Cardiac muscle cell (in vitro differentiated cells and primary cell): Measurements from ENCODE around the gene SMIM22. TPM values are rescaled to one million over a fixed set of nuclear protein-coding genes. Genes with fewer than 3 reads are reported as not detected.

Experiments used
- DNase-seq, 2 donors: peaks; one replicate each; pipeline versions ENCODE4 v3.0.0 to v3.0.0-alpha.2; 2010 to 2017; ENCODE audit warnings: low read depth in 1 of 2, low spot score in 1 of 2
- H3K27ac ChIP-seq: fragments of 200-600 bp; sonication (generic); 2 replicates; pipeline ENCODE4 v1.5.1; 2016
- H3K27me3 ChIP-seq: fragments of 200-600 bp; sonication (generic); 2 replicates; pipeline ENCODE4 v1.6.0; 2016; ENCODE audit warnings: control low read depth
- H3K36me3 ChIP-seq: fragments of 200-600 bp; sonication (generic); 2 replicates; pipeline ENCODE4 v1.5.1; 2016; ENCODE audit warnings: control low read depth
- H3K4me1 ChIP-seq: fragments of 200-600 bp; sonication (generic); 2 replicates; pipeline ENCODE4 v1.8.1; 2017; ENCODE audit warnings: low read depth, mild to moderate bottlenecking, mixed run types
- H3K4me3 ChIP-seq: fragments of 200-600 bp; sonication (generic); 2 replicates; pipeline ENCODE4 v1.5.1; 2016; ENCODE audit warnings: mild to moderate bottlenecking
- H3K9me3 ChIP-seq: fragments of 200-600 bp; sonication (generic); 2 replicates; pipeline ENCODE4 v1.5.1; 2017; ENCODE audit warnings: low read depth, mild to moderate bottlenecking, control low read depth
- polyA plus RNA-seq: library from polyadenylated mRNA; unstranded; fragments of >200 nt; fragmentation: Nextera tagmentation; extraction: Ambion mirVana; gene quantifications from 2 replicates; pipeline ENCODE4 v1.2.1, GENCODE V29; 2016
- total RNA-seq: library from RNA; depleted of rRNA; stranded (reverse); fragments of >200 nt; gene quantifications from 2 replicates; pipeline ENCODE4 v1.2.3, GENCODE V29; 2016
- TF ChIP-seq, protein P1 (sequence below): IDR thresholded peaks from 2 replicates; pipeline ENCODE4 v1.5.1; 2012; ENCODE audit warnings: low read depth, mild to moderate bottlenecking, low read length

SMIM22 gene
- total and polyA plus RNA-seq, 2 experiments from 2014 or later, result 5.3 TPM; not detected in 1

DNA sequence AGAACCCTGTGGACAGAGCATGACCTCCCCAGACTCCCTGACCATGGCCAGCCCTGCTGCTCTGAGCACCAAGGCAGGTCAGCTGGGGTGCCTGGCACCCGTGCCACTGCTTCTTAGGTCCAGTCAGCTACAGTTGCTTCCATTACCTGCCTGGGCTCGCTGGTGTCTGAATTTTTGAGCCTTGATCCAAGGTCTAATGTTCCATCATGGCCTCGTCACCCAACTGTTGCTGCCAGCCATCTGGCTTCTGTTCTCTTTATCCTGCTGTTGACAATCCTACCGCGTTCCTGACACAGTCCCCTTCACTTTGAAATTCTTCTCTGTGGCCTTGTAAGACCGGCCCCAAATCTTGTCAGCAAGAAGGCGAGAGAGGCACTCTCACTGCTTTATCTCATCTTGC lies 35.2 kb downstream of the SMIM22 start:
- no peaks in the 10 kb centered on the region for H3K27me3 ChIP-seq
- TF ChIP-seq, protein P1, sequence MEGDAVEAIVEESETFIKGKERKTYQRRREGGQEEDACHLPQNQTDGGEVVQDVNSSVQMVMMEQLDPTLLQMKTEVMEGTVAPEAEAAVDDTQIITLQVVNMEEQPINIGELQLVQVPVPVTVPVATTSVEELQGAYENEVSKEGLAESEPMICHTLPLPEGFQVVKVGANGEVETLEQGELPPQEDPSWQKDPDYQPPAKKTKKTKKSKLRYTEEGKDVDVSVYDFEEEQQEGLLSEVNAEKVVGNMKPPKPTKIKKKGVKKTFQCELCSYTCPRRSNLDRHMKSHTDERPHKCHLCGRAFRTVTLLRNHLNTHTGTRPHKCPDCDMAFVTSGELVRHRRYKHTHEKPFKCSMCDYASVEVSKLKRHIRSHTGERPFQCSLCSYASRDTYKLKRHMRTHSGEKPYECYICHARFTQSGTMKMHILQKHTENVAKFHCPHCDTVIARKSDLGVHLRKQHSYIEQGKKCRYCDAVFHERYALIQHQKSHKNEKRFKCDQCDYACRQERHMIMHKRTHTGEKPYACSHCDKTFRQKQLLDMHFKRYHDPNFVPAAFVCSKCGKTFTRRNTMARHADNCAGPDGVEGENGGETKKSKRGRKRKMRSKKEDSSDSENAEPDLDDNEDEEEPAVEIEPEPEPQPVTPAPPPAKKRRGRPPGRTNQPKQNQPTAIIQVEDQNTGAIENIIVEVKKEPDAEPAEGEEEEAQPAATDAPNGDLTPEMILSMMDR, result no peak
- peak; percentile 56 to 86 for DNase-seq
- peak overlapping the region; percentile 95 for H3K27ac ChIP-seq
- no peak overlapping the region for H3K4me3 ChIP-seq
- H3K9me3 ChIP-seq, result no peaks in the 10 kb centered on the region
- H3K36me3 ChIP-seq, result peaks cover 24% of the 10 kb centered on the region
- peaks cover 35% of the 10 kb centered on the region for H3K4me1 ChIP-seq

GRCh38 chr16:4831616-4832015 lies 36.4 kb downstream of the SMIM22 start:
- Histone ChIP-seq H3K4me3 (no peak overlapping the region), H3K27me3 (no peaks in the 10 kb centered on the region), H3K36me3 (peaks cover 28% of the 10 kb centered on the region), H3K4me1 (peaks cover 35% of the 10 kb centered on the region), H3K9me3 (no peaks in the 10 kb centered on the region), H3K27ac (peak overlapping the region; percentile 95)
- DNase-seq, result no peak
- TF ChIP-seq, protein P1, result no peak

DNA sequence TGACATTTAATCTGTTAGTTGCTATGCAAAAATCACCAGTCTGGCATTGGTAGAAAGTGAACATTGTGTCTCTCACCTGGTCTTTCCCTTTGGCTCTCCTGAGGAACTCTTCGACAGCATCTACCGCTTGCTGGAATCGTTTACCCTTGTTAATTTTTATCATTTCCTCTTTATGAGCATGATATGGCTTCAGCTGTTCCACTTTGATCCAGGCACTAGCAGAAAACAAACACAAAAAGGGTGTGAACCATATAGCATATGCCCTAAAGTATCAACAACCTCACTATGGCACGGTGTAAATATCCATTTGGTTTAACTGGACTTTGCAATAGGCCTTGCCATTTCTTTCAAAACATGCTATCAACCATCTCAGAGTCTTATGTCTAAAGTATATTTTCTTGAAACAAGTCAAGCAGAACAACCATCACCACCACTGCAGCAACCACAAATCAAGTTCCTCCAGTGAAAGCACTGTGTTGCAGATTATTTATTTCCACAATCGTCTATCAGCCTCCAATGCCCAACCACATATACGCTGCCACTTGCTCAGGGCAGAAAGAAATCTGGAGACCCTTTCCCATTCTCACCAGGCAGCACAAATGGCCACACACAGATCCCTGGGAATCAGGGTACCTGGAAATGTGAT lies 37.7 kb downstream of the SMIM22 start:
- H3K9me3 ChIP-seq, result no peaks in the 10 kb centered on the region
- no peak for DNase-seq
- H3K27me3 ChIP-seq, result no peaks in the 10 kb centered on the region
- peaks cover 29% of the 10 kb centered on the region for H3K36me3 ChIP-seq
- peak overlapping the region; percentile 95 for H3K27ac ChIP-seq
- H3K4me1 ChIP-seq, result peaks cover 35% of the 10 kb centered on the region
- TF ChIP-seq, protein P1, result no peak
- H3K4me3 ChIP-seq, result no peak overlapping the region

DNA sequence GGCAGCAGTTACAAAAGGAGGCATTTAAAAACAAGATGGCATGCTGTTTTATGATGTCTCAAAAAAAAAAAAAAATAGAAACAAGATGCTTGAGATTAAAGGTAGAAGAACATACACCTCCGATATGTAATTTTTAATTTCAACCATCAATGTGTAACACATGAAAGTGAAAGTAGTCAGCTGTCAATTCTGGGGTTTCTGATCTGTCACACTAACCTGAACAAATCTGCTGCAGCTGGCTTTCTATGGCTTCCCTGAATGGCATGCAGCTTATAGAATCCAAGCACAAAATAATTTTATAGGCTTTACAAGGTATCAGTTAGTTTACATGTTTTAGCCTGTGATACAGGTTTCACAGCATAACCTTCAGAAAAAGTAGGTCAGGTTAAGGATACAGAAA lies 38.4 kb downstream of the SMIM22 start:
- no peak overlapping the region for H3K27ac ChIP-seq
- peaks cover 35% of the 10 kb centered on the region for H3K4me1 ChIP-seq
- no peak overlapping the region for H3K4me3 ChIP-seq
- no peak for DNase-seq
- peaks cover 29% of the 10 kb centered on the region for H3K36me3 ChIP-seq
- TF ChIP-seq, protein P1, result no peak
- no peaks in the 10 kb centered on the region for H3K27me3 ChIP-seq
- H3K9me3 ChIP-seq, result no peaks in the 10 kb centered on the region

- Histone ChIP-seq H3K27ac (no peak overlapping the region), H3K9me3 (no peaks in the 10 kb centered on the region), H3K36me3 (peaks cover 52% of the 10 kb centered on the region), H3K4me1 (peaks cover 12% of the 10 kb centered on the region), H3K4me3 (no peak overlapping the region), H3K27me3 (no peaks in the 10 kb centered on the region)
- DNase-seq, result no peak
- TF ChIP-seq, protein P1, result no peak
Observed at GRCh38 chr16:4836727-4837126, 41.6 kb downstream of the SMIM22 start.
